ENCODE results near the gene ADRA2C. TPM values are rescaled to one million over a fixed set of nuclear protein-coding genes. Genes with fewer than 3 reads are reported as not detected.

The ADRA2C gene
- polyA plus RNA-seq, 1 of the 3 experiments (the other 2 are of a cell fraction) = 0.15 TPM

GRCh38 chr4:3752022-3752421, 14.2 kb upstream of the ADRA2C start:
- WGBS (ENCODE audit: low lambda C conversion rate) = 43% methylated on average over 5 of the region's 9 CpGs
- ChIA-PET POLR2A (no interaction called here), CTCF (interaction anchor here (5.6 kb wide), 1 partner anchor 14 kb away, joined by 60 read pairs; the partner anchor contains the start of gene ADRA2C)
- H2AFZ ChIP-seq (ENCODE audit: low read depth) = no peak overlapping the region
- DNase-seq = no peak
- H3K4me3 ChIP-seq (ENCODE audit: low read depth in 2 of 2, low read length in 1 of 2) = no peak overlapping the region
- H3K4me2 ChIP-seq = no peak overlapping the region
- no peaks in the 10 kb centered on the region for H3K79me2 ChIP-seq (ENCODE audit: insufficient read depth)
- no peaks in the 10 kb centered on the region for H3K36me3 ChIP-seq (replicated peaks in 1 of 2; ENCODE audit: control insufficient read depth in 1 of 2, insufficient read depth in 2 of 2, low read length in 1 of 2)
- no peaks in the 10 kb centered on the region; a peak in 1 of 4 replicates for H3K4me1 ChIP-seq (ENCODE audit: control insufficient read depth in 1 of 2, insufficient read depth in 2 of 2, low read depth in 1 of 2, low read length in 1 of 2)
- H3F3A ChIP-seq (replicated peaks; ENCODE audit: insufficient read depth) = peaks cover 2% of the 10 kb centered on the region
- no peaks in the 10 kb centered on the region for H3K27me3 ChIP-seq (ENCODE audit: insufficient read depth)
- no peaks in the 10 kb centered on the region for H3K9me2 ChIP-seq
- H3K9ac ChIP-seq = no peak overlapping the region
- no peak overlapping the region for H3K27ac ChIP-seq (ENCODE audit: low read depth in 2 of 2, low read length in 1 of 2)
- TF ChIP-seq JUND (IDR thresholded peaks at IDR 0.05) = no peak
- no peak for TF ChIP-seq MAX (IDR thresholded peaks at IDR 0.05; ENCODE audit: low read depth)
- TF ChIP-seq CHD2 (IDR thresholded peaks at IDR 0.05; ENCODE audit: low read length, partially characterized antibody) = no peak
- H4K20me1 ChIP-seq (ENCODE audit: insufficient read depth) = no peaks in the 10 kb centered on the region
- no peaks in the 10 kb centered on the region for H3K9me3 ChIP-seq

- 70% methylated on average over 16 of the region's 19 CpGs for whole genome bisulfite sequencing (ENCODE audit: low lambda C conversion rate)
- H3F3A ChIP-seq (replicated peaks; ENCODE audit: insufficient read depth) = no peaks in the 10 kb centered on the region
- H3K4me1 ChIP-seq (ENCODE audit: control insufficient read depth in 1 of 2, insufficient read depth in 2 of 2, low read depth in 1 of 2, low read length in 1 of 2) = no peaks in the 10 kb centered on the region; a peak in 1 of 4 replicates
- no peaks in the 10 kb centered on the region for H3K27me3 ChIP-seq (ENCODE audit: insufficient read depth)
- no peaks in the 10 kb centered on the region for H3K36me3 ChIP-seq (replicated peaks in 1 of 2; ENCODE audit: control insufficient read depth in 1 of 2, insufficient read depth in 2 of 2, low read length in 1 of 2)
- no peak overlapping the region for H3K9ac ChIP-seq
- TF ChIP-seq POLR2AphosphoS5 (IDR thresholded peaks at IDR 0.05; ENCODE audit: low read depth, low read length) (no peak), RFX5 (IDR thresholded peaks at IDR 0.05; ENCODE audit: low read length) (no peak), TEAD4 (IDR thresholded peaks at IDR 0.05; ENCODE audit: borderline replicate concordance, insufficient read depth) (no peak), RCOR1 (IDR thresholded peaks at IDR 0.05; ENCODE audit: low read length) (no peak), MXI1 (IDR thresholded peaks at IDR 0.05; ENCODE audit: low read depth, low read length) (no peak), TAF1 (IDR thresholded peaks at IDR 0.05; ENCODE audit: borderline replicate concordance, low read depth, low read length) (no peak), FOSL2 (IDR thresholded peaks at IDR 0.05; ENCODE audit: borderline replicate concordance, low read depth) (no peak), TCF12 (IDR thresholded peaks at IDR 0.05) (no peak), CHD2 (IDR thresholded peaks at IDR 0.05; ENCODE audit: low read length, partially characterized antibody) (no peak), JUND (IDR thresholded peaks at IDR 0.05) (no peak), SMC3 (IDR thresholded peaks at IDR 0.05; ENCODE audit: low read depth, low read length) (no peak), USF1 (IDR thresholded peaks at IDR 0.05; ENCODE audit: borderline replicate concordance, low read depth) (no peak), EP300 (IDR thresholded peaks at IDR 0.05; ENCODE audit: borderline replicate concordance in 1 of 2, low read depth in 1 of 2, low read length in 1 of 2) (no peak)
- H2AFZ ChIP-seq (ENCODE audit: low read depth) = no peak overlapping the region
- no peak overlapping the region for H3K4me2 ChIP-seq
- no peak overlapping the region for H3K27ac ChIP-seq (ENCODE audit: low read depth in 2 of 2, low read length in 1 of 2)
- no peaks in the 10 kb centered on the region for H3K9me2 ChIP-seq
- ChIA-PET CTCF (interaction anchor here (1.4 kb wide), 1 partner anchor 11 kb away, joined by 8 read pairs; no protein-coding TSS in a partner anchor), POLR2A (no interaction called here)
- H3K4me3 ChIP-seq (ENCODE audit: low read depth in 2 of 2, low read length in 1 of 2) = no peak overlapping the region
- H4K20me1 ChIP-seq (ENCODE audit: insufficient read depth) = no peaks in the 10 kb centered on the region
- H3K9me3 ChIP-seq = no peaks in the 10 kb centered on the region
- no peak for DNase-seq
- H3K79me2 ChIP-seq (ENCODE audit: insufficient read depth) = no peaks in the 10 kb centered on the region
Observed at GRCh38 chr4:3753726-3754412, 12.3 kb upstream of the ADRA2C start.
